Right lobe of liver (tissue), 6 donors: ENCODE data around the gene CLDN7. TPM values are rescaled to one million over a fixed set of nuclear protein-coding genes. Genes with fewer than 3 reads are reported as not detected.

ENCODE experiments used
- ATAC-seq, 4 donors: fragments of 200-7000 bp; cut with Tn5 transposase; one replicate each; pipeline ENCODE4 v1.9.1; 2020; ENCODE audit warnings: mild to moderate bottlenecking in 4 of 4, moderate library complexity in 4 of 4
- DNase-seq, 3 donors: peaks; one replicate each; pipeline ENCODE4 v3.0.0-alpha.2; 2020
- H3K27ac ChIP-seq, 3 donors: fragments of 200-600 bp; one replicate each; pipeline ENCODE4 v1.8.0; 2022
- H3K27me3 ChIP-seq, 2 donors: fragments of 200-600 bp; one replicate each; pipeline ENCODE4 v1.8.0; 2022
- H3K36me3 ChIP-seq, 4 donors: fragments of 200-600 bp; sonication (generic) in 1 of 4; one replicate each; pipeline versions ENCODE4 v1.5.1 to v1.8.0; 2017 to 2022; ENCODE audit warnings: control low read depth in 1 of 4
- H3K4me1 ChIP-seq, 4 donors: fragments of 200-600 bp; sonication (generic) in 1 of 4; one replicate each; pipeline versions ENCODE4 v1.5.1 to v1.8.0; 2017 to 2022; ENCODE audit warnings: control low read depth in 1 of 4
- H3K4me3 ChIP-seq, 3 donors: fragments of 200-600 bp; one replicate each; pipeline ENCODE4 v1.8.0; 2022
- H3K9me3 ChIP-seq, 4 donors: fragments of 200-600 bp; sonication (generic) in 1 of 4; one replicate each; pipeline versions ENCODE4 v1.5.1 to v1.8.0; 2017 to 2022; ENCODE audit warnings: control low read depth in 1 of 4
- CTCF ChIP-seq, 4 donors: fragments of 200-600 bp in 3 of 4; fragments of 450-650 bp in 1 of 4; IDR thresholded peaks; one replicate each; pipeline versions ENCODE4 v1.5.1 to v1.8.0; 2016 to 2022; ENCODE audit warnings: antibody characterized with exemption in 4 of 4, mild to moderate bottlenecking in 2 of 4
- POLR2A ChIP-seq: fragments of 450-650 bp; IDR thresholded peaks from one replicate; pipeline ENCODE4 v1.6.1; 2017; ENCODE audit warnings: antibody characterized with exemption, mild to moderate bottlenecking
- WGBS: methylation state at CpG from one replicate; pipeline ENCODE4 v1.1.6; 2018; ENCODE audit warnings: low coverage, low lambda C conversion rate; ENCODE audit not compliant: insufficient coverage; ENCODE audit errors: missing lambda C conversion rate; 5-methylcytosine and 5-hydroxymethylcytosine counted together
- intact Hi-C, 2 donors: fragments of 100-400 bp; cut with DNase I; formaldehyde crosslinking; loops; one replicate each; pipeline versions ENCODE4 v1.11.2 to v1.14.1; 2022
- total RNA-seq, 6 experiments: library from RNA; depleted of rRNA in 2 of 6; stranded (reverse); fragments of >200 nt in 2 of 6; fragmentation: NEBNext Ultra II Directional in 3 of 6; extraction: Animal tissue kit (Norgen Biotek cat#: 25700) in 3 of 6; gene quantifications; one replicate each; pipeline versions ENCODE4 v1.1.0 to v1.2.4, GENCODE V29; 2016 to 2023
- donor health status: DM: no; HTN: yes; CAD: no.
- donor health status: DM: no; HTN: no; CAD: no.
- donor health status: DM: no; HTN: no; CAD: no.
- donor health status: DM: no; HTN: yes; CAD: no.
- donor health status: DM: no; HTN: yes; CAD: no.

Gene CLDN7
- total RNA-seq, 6 experiments from 2014 or later, result 9.6 to 114 (median 23.3) TPM

GRCh38 chr17:7252176-7253043 is 9.9 kb downstream of the CLDN7 start, which contains the start of gene ELP5:
Gene ELP5 (plus strand): TSS chr17:7252215. CDS start chr17:7252551, 336 bp downstream.
- Histone ChIP-seq H3K27ac (peak within 1 kb of the TSS; percentile 99 to 100 (median 99)), H3K36me3 (peaks cover 0 to 25% (median 5%) of the 10 kb centered on the region in 4 donors), H3K9me3 (no peaks in the 10 kb centered on the region), H3K4me3 (peak within 1 kb of the TSS; percentile 75 to 96 (median 85)), H3K27me3 (no peaks in the 10 kb centered on the region), H3K4me1 (peaks cover 0 to 28% (median 9%) of the 10 kb centered on the region in 4 donors)
- ATAC-seq (peak; percentile 77 to 82 (median 80)), DNase-seq (peak; percentile 96 to 97 (median 96))
- peak in 3 of 4 donors; percentile 32 to 61 (median 39) for TF ChIP-seq CTCF (IDR thresholded peaks at IDR 0.05)
- TF ChIP-seq POLR2A, result peak; percentile 65
- WGBS, result under 1% methylated on average over 36 of the region's 55 CpGs
- intact Hi-C loops, result no loop called here

GRCh38 chr17:7251661-7252175 is 10.6 kb downstream of the CLDN7 start, which contains the start of gene CTDNEP1:
Gene CTDNEP1 (minus strand): TSS chr17:7251734. CDS start chr17:7251296, 438 bp downstream.
- no peaks in the 10 kb centered on the region for H3K9me3 ChIP-seq
- peaks cover 0 to 18% (median 7%) of the 10 kb centered on the region in 4 donors for H3K36me3 ChIP-seq
- TF ChIP-seq CTCF (IDR thresholded peaks at IDR 0.05) (no peak), POLR2A (peak; percentile 75)
- peaks cover 0 to 28% (median 8%) of the 10 kb centered on the region in 4 donors for H3K4me1 ChIP-seq
- H3K27ac ChIP-seq, result peak within 1 kb of the TSS; percentile 99 to 100 (median 99)
- no peaks in the 10 kb centered on the region for H3K27me3 ChIP-seq
- peak; percentile 99 for DNase-seq
- H3K4me3 ChIP-seq, result peak within 1 kb of the TSS; percentile 75 to 96 (median 85)
- 0% methylated on average over 24 of the region's 41 CpGs for WGBS
- ATAC-seq, result peak; percentile 87 to 94 (median 90)
- intact Hi-C loops, result no loop called here

GRCh38 chr17:7250695-7251627 is 11.3 kb downstream of the CLDN7 start:
- TF ChIP-seq POLR2A (no peak), CTCF (IDR thresholded peaks at IDR 0.05) (no peak)
- Histone ChIP-seq H3K4me3 (peak overlapping the region; percentile 75 to 96 (median 85)), H3K9me3 (no peaks in the 10 kb centered on the region), H3K27me3 (no peaks in the 10 kb centered on the region), H3K27ac (peak overlapping the region; percentile 99 to 100 (median 99)), H3K4me1 (peaks cover 0 to 28% (median 8%) of the 10 kb centered on the region in 4 donors), H3K36me3 (peaks cover 0 to 16% (median 9%) of the 10 kb centered on the region in 4 donors)
- under 1% methylated on average over 34 of the region's 55 CpGs for WGBS
- intact Hi-C loops, result no loop called here
- DNase-seq (peak in 2 of 3 donors; percentile 57 to 70), ATAC-seq (peak in 1 of 4 donors; percentile 1)

GRCh38 chr17:7249830-7250229 is 12.4 kb downstream of the CLDN7 start:
- WGBS, result 96% methylated on average over 4 of the region's 7 CpGs
- Histone ChIP-seq H3K27ac (no peak overlapping the region), H3K4me3 (peak overlapping the region in 2 of 3 donors; percentile 75 to 85), H3K9me3 (no peaks in the 10 kb centered on the region), H3K36me3 (peaks cover 0 to 28% (median 8%) of the 10 kb centered on the region in 4 donors), H3K27me3 (no peaks in the 10 kb centered on the region), H3K4me1 (peaks cover 0 to 28% (median 8%) of the 10 kb centered on the region in 4 donors)
- intact Hi-C loops, result no loop called here
- TF ChIP-seq POLR2A (no peak), CTCF (IDR thresholded peaks at IDR 0.05) (no peak)
- ATAC-seq (no peak), DNase-seq (no peak)
